Measurements from ENCODE around the gene ANKS1A.

ANKS1A gene

DNA sequence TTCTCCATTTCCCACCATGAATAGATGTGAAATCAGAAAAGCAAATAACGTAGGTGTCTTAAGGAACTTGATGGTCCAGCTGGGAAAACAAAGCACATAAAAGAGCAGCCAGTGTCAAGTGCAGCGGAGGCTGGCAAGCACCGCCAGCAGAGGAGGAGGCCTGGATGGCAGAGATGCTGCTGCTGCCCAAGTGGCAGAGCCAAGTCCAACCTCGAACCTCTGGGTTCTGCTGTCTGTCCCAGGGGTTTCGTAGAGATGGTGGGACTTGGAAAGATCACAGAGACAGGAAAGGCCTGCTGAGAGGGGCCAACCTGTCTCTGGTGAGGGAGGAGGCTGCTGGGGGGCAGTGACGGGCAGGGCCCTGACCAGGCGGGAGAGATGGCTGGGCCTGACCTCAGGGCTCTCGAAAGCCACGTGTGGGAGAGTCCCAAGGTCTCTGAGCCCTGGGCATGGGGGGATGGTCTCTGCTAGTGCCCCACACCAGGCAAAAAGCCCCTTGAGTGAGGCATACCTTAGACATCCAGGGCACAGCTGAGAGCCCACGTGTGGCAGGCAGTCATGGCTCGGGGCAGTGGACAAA, 174.7 kb downstream of the ANKS1A start:
- DNase-seq (ENCODE audit: low read depth, low spot score) = no peak
- TF ChIP-seq, protein P1, sequence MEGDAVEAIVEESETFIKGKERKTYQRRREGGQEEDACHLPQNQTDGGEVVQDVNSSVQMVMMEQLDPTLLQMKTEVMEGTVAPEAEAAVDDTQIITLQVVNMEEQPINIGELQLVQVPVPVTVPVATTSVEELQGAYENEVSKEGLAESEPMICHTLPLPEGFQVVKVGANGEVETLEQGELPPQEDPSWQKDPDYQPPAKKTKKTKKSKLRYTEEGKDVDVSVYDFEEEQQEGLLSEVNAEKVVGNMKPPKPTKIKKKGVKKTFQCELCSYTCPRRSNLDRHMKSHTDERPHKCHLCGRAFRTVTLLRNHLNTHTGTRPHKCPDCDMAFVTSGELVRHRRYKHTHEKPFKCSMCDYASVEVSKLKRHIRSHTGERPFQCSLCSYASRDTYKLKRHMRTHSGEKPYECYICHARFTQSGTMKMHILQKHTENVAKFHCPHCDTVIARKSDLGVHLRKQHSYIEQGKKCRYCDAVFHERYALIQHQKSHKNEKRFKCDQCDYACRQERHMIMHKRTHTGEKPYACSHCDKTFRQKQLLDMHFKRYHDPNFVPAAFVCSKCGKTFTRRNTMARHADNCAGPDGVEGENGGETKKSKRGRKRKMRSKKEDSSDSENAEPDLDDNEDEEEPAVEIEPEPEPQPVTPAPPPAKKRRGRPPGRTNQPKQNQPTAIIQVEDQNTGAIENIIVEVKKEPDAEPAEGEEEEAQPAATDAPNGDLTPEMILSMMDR (IDR thresholded peaks at IDR 0.05; ENCODE audit: low read depth, low read length) = no peak
- in situ Hi-C loops (cut with HindIII; ENCODE audit: low sequenced_read_pairs) = no loop called here
- no peak overlapping the region for H3K4me3 ChIP-seq (ENCODE audit: low read depth, low read length)

DNA sequence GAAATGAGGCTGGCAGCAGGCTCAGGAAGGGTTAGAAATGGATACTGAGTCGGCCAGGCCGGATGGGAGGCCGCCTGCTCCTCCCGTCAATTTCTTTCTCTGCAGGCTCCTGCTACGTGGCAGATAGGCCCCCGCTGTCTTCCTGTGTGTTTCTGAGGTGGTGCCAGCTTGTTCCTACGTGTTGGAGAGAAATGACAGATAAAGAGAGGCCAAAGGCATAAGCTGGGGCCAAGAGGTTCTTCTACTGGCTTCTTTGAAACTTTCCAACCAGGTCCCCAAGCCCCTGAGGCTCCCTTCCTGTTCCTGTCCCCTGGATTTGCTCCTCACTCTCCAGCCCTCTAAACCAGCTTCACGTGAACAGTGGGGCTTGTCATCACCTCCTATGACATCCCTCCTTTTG, 175.2 kb downstream of the ANKS1A start:
- DNase-seq (ENCODE audit: low read depth, low spot score) = no peak
- in situ Hi-C loops (cut with HindIII; ENCODE audit: low sequenced_read_pairs) = no loop called here
- TF ChIP-seq, protein P1 (IDR thresholded peaks at IDR 0.05; ENCODE audit: low read depth, low read length) = no peak
- no peak overlapping the region for H3K4me3 ChIP-seq (ENCODE audit: low read depth, low read length)

DNA sequence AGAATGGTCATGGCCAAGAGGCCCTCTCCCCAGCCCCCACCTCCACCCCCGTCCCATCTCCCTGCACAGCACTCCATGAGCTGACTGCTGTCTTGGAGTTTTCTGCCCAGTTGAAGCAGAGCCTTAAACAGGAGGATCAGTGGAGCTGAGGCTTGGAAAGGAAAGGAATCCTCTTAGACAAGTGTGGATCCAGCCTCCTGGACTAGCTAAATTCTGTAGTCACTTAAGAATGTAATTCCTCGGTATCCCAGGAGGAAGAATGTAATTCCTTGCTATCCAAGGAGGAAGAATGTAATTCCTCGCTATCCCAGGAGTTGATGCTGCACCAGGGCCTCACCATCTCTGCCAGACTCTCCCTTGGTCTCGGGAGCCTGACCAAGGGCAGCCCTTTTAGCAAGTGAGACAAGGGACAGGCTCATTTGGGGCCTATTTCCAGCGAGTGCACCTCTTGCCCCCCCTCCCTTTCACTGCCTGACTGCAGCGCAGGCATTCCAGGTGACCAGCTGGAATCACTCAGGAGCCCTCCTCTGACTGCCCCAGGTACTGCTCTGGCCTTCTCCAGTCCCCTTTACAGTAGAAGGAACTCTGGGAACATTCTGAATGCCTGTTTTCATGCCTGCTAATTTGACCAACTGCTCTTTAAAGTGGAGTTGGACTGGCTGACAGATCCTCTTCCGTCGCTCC, 175.8 kb downstream of the ANKS1A start:
- H3K4me3 ChIP-seq (ENCODE audit: low read depth, low read length) = no peak overlapping the region
- in situ Hi-C loops (cut with HindIII; ENCODE audit: low sequenced_read_pairs) = no loop called here
- no peak for DNase-seq (ENCODE audit: low read depth, low spot score)
- TF ChIP-seq, protein P1 (IDR thresholded peaks at IDR 0.05; ENCODE audit: low read depth, low read length) = no peak

DNA sequence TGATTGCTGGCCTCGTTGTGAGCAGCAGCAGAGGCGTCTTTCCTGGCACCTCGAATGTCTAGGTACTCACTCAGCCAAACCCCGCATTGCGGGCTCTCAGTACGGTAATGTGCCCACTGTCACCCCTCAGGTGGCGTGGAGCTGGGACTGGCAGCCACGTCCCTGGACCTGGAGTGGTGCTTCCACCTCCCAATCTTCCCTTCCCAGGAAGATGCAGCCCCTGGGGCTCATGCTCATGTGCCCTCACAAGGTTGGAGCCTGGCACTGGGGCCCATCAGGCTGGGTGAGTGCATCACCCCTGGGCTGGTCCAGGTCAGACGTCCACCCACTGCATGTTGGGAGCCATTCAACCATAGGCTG, 176.4 kb downstream of the ANKS1A start:
- in situ Hi-C loops (cut with HindIII; ENCODE audit: low sequenced_read_pairs) = no loop called here
- no peak overlapping the region for H3K4me3 ChIP-seq (ENCODE audit: low read depth, low read length)
- DNase-seq (ENCODE audit: low read depth, low spot score) = no peak
- TF ChIP-seq, protein P1 (IDR thresholded peaks at IDR 0.05; ENCODE audit: low read depth, low read length) = no peak

DNA sequence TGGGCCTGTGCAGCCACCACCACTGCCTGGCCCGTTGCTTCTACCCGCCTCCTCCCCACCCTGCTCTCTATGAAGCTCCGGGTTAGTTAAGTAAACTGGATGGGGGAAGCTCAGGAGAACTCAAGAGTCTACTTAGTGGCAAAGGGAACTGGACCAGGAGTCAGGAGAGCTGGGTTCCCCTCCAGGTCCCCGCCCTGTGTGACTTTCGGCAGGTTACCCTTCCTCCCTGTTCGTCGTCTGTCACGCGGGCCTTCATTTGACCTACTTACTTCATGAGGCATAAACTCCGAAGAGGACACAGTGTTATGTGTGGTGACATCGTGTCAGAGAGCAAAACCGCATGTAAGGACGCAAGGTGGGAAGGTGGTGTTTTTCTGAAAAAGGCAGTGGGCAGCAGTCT, 176.8 kb downstream of the ANKS1A start:
- TF ChIP-seq, protein P1 (IDR thresholded peaks at IDR 0.05; ENCODE audit: low read depth, low read length) = no peak
- in situ Hi-C loops (cut with HindIII; ENCODE audit: low sequenced_read_pairs) = no loop called here
- DNase-seq (ENCODE audit: low read depth, low spot score) = no peak
- H3K4me3 ChIP-seq (ENCODE audit: low read depth, low read length) = no peak overlapping the region

DNA sequence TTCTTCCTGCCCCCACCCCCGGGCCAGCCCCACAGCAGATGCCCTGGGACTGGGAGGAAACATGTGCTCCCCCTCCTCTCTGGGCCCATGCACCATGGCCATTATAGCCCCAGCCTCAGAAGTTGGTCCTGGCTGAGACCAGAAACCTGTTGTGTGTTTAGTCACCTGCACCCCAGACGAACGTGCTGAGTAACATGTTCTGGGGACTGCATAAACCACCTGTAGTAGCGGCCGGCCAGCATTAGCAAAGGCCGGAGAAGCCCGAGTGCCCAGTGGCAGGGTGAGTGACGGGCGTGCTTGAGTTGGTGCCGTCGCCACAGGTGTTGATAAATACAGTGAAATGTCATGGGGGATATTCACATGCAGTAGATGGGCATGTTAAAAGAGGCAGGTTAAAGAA, 178.2 kb downstream of the ANKS1A start:
- in situ Hi-C loops (cut with HindIII; ENCODE audit: low sequenced_read_pairs) = no loop called here
- TF ChIP-seq, protein P1 (IDR thresholded peaks at IDR 0.05; ENCODE audit: low read depth, low read length) = no peak
- H3K4me3 ChIP-seq (ENCODE audit: low read depth, low read length) = no peak overlapping the region
- no peak for DNase-seq (ENCODE audit: low read depth, low spot score)

All from astrocyte of the spinal cord (primary cell).